ENCODE measurements around the gene OR4K14. TPM values are rescaled to one million over a fixed set of nuclear protein-coding genes. Genes with fewer than 3 reads are reported as not detected.

OR4K14 gene
- total RNA-seq: not detected in 2 replicates

GRCh38 chr14:20019257-20019865 lies at the start of gene OR4K14:
OR4K14 (minus strand) TSS chr14:20019307; CDS start chr14:20015193, 4,114 bp downstream.

GRCh38 chr14:20059745-20060144 lies 40.6 kb upstream of the OR4K14 start, which contains the start of gene OR4L1:
OR4L1 (plus strand) TSS chr14:20060045; CDS start chr14:20060045, 0 bp downstream.

GRCh38 chr14:20035938-20036337 lies 16.8 kb upstream of the OR4K14 start, which contains the start of gene OR4K13:
OR4K13 (minus strand) TSS chr14:20036038; CDS start chr14:20034758, 1,280 bp downstream.

GRCh38 chr14:20001863-20002262 lies 17.2 kb downstream of the OR4K14 start, which contains the start of gene OR4Q2:
OR4Q2 (plus strand) TSS chr14:20002163.

GRCh38 chr14:19975291-19975690 lies 43.8 kb downstream of the OR4K14 start, which contains the start of gene OR4K15:
OR4K15 (plus strand) TSS chr14:19975591; CDS start chr14:19975591, 0 bp downstream.

Other genes starting within 250 kb of the OR4K14 start
- not detected in 2 replicates for gene OR4M1, start 245.8 kb downstream of the OR4K14 start, total RNA-seq
- not detected in 2 replicates for gene OR4N2, start 215.5 kb downstream of the OR4K14 start, total RNA-seq
- not detected in 2 replicates for gene OR4K2, start 144.2 kb downstream of the OR4K14 start, total RNA-seq
- not detected in 2 replicates for gene OR4K5, start 98.7 kb downstream of the OR4K14 start, total RNA-seq
- not detected in 2 replicates for gene OR4K1, start 88.4 kb downstream of the OR4K14 start, total RNA-seq
- gene OR4K15, start 43.7 kb downstream of the OR4K14 start, total RNA-seq: not detected in 2 replicates
- gene OR4Q2, start 17.1 kb downstream of the OR4K14 start, total RNA-seq: not detected in 2 replicates
- not detected in 2 replicates for gene OR4K13, start 16.7 kb upstream of the OR4K14 start, total RNA-seq
- not detected in 2 replicates for gene OR4L1, start 40.7 kb upstream of the OR4K14 start, total RNA-seq
- gene OR4K17, start 91.4 kb upstream of the OR4K14 start, total RNA-seq: not detected in 2 replicates
- not detected in 2 replicates for gene OR4N5, start 119.5 kb upstream of the OR4K14 start, total RNA-seq
- gene OR11G2, start 171.6 kb upstream of the OR4K14 start, total RNA-seq: not detected in 2 replicates
- not detected in 2 replicates for gene OR11H6, start 204.4 kb upstream of the OR4K14 start, total RNA-seq
- gene OR11H7, start 209.7 kb upstream of the OR4K14 start, total RNA-seq: not detected in 2 replicates
- not detected in 2 replicates for gene OR11H4, start 220.0 kb upstream of the OR4K14 start, total RNA-seq

Data from cardiac ventricle fibroblast (primary cell).